Upper lobe of right lung (tissue), 1 donor: ENCODE data around the gene NDUFB5. TPM values are rescaled to one million over a fixed set of nuclear protein-coding genes. Genes with fewer than 3 reads are reported as not detected.
A peak's percentile ranks its signal among the peaks of the same experiment; 100 is the strongest.

Experiments used
- ATAC-seq: fragments of 200-7000 bp; cut with Tn5 transposase; one replicate; pipeline ENCODE4 v1.9.1; 2020; ENCODE audit warnings: mild to moderate bottlenecking, moderate library complexity
- DNase-seq: peaks from one replicate; pipeline ENCODE4 v3.0.0-alpha.2; 2020
- H3K27ac ChIP-seq: fragments of 200-600 bp; one replicate; pipeline ENCODE4 v1.8.0; 2022
- H3K27me3 ChIP-seq: fragments of 200-600 bp; one replicate; pipeline ENCODE4 v1.8.0; 2022; ENCODE audit warnings: mild to moderate bottlenecking
- H3K36me3 ChIP-seq: fragments of 200-600 bp; one replicate; pipeline ENCODE4 v1.8.0; 2022
- H3K4me1 ChIP-seq: fragments of 200-600 bp; one replicate; pipeline ENCODE4 v1.8.0; 2022
- H3K4me3 ChIP-seq: fragments of 200-600 bp; one replicate; pipeline ENCODE4 v1.8.0; 2022; ENCODE audit warnings: mild to moderate bottlenecking
- H3K9me3 ChIP-seq: fragments of 200-600 bp; one replicate; pipeline ENCODE4 v1.8.0; 2022
- CTCF ChIP-seq: fragments of 200-600 bp; IDR thresholded peaks from one replicate; pipeline ENCODE4 v1.8.0; 2022; ENCODE audit warnings: antibody characterized with exemption
- intact Hi-C: fragments of 100-400 bp; cut with DNase I; formaldehyde crosslinking; loops from one replicate; pipeline ENCODE4 v1.11.0; 2022
- long read RNA-seq: library from polyadenylated mRNA; unstranded; transcript quantifications from one replicate; pipeline ENCODE4 v2.0.0, GENCODE V29; 2021
- total RNA-seq: library from RNA; stranded (reverse); fragmentation: NEBNext Ultra II Directional; extraction: Animal tissue kit (Norgen Biotek cat#: 25700); gene quantifications from one replicate; pipeline ENCODE4 v1.2.1, GENCODE V29; 2021
- donor health status: DM: no; HTN: yes; CAD: no; lungs with severe emphysema.

The NDUFB5 gene
- total RNA-seq, result 92.0 TPM
- long read RNA-seq, full-length matches to known transcripts, result 22 of 25 reads
- long read RNA-seq, partial matches to known transcripts, result 0 of 25 reads
- long read RNA-seq, other reads (novel, unspliced or antisense), result 3 of 25 reads

DNA sequence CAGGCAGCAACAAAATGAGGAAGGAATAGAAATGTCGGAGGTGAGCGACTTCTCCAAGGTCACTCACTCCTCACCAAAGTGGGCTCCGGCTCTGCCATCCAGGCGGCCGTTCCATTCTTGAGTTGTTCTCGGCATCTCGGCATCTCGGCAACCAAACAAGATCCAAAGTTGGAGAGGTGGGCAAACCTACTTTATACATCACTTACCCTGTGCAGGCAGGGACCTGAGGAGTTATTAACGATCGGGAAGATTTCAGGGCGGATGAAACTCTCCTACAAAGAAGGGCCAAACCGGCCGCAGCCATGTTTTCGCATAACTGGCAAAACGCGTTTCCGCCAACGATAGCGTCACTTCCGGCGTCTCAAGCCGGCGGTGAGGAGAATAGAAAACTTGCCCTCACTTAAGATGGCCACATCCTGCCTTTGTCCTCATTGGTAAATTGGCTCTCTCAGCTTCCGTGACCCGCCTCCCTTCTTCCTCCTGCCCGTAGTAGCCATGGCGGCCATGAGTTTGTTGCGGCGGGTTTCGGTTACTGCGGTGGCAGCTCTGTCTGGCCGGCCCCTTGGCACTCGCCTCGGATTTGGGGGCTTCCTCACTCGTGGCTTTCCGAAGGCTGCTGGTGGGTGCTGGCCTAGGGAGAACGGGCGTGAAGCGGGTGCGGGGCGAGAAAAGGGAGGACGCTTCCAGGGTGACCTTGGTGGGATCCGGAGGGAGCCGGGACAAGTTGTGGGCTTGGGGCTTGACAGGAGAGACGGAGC lies at the start of gene NDUFB5, which contains the start of gene MRPL47:
TSS of gene NDUFB5 (plus strand) at position 474 of the 758 bp plus-strand sequence. CDS start at position 496, 22 bp downstream.
TSS of gene MRPL47 (minus strand) at position 318 of the 758 bp plus-strand sequence. CDS start at position 304, 14 bp downstream.
- Histone ChIP-seq H3K27ac (peak within 1 kb of the TSS; percentile 96), H3K27me3 (no peaks in the 10 kb centered on the region), H3K4me1 (peaks cover 16% of the 10 kb centered on the region), H3K9me3 (no peaks in the 10 kb centered on the region), H3K36me3 (peaks cover 40% of the 10 kb centered on the region), H3K4me3 (peak within 1 kb of the TSS; percentile 84)
- DNase-seq (peak; percentile 96), ATAC-seq (peak; percentile 100)
- no peak for TF ChIP-seq CTCF
- intact Hi-C loops, result no loop called here

GRCh38 chr3:179558742-179559364 lies 45.7 kb upstream of the NDUFB5 start:
- Histone ChIP-seq H3K36me3 (no peaks in the 10 kb centered on the region), H3K4me3 (no peak overlapping the region)

GRCh38 chr3:179560791-179561190 lies 43.8 kb upstream of the NDUFB5 start:
- H3K36me3 ChIP-seq, result no peaks in the 10 kb centered on the region
- no peaks in the 10 kb centered on the region for H3K27me3 ChIP-seq
- ATAC-seq (no peak), DNase-seq (no peak)
- intact Hi-C loops, result no loop called here
- no peak overlapping the region for H3K27ac ChIP-seq
- peaks cover 6% of the 10 kb centered on the region for H3K4me1 ChIP-seq
- no peak for TF ChIP-seq CTCF
- H3K4me3 ChIP-seq, result no peak overlapping the region
- no peaks in the 10 kb centered on the region for H3K9me3 ChIP-seq

More at GRCh38 chr3:179558742-179559364, 45.7 kb upstream of the NDUFB5 start:
- no peak for DNase-seq
- no peak overlapping the region for H3K27ac ChIP-seq
- no peak for ATAC-seq
- peaks cover 3% of the 10 kb centered on the region for H3K4me1 ChIP-seq
- intact Hi-C loops, result loop anchor here (5.0 kb wide), 1 partner anchor 137 kb away; no protein-coding TSS in a partner anchor
- peak; percentile 88 for TF ChIP-seq CTCF
- H3K9me3 ChIP-seq, result no peaks in the 10 kb centered on the region
- H3K27me3 ChIP-seq, result no peaks in the 10 kb centered on the region

DNA sequence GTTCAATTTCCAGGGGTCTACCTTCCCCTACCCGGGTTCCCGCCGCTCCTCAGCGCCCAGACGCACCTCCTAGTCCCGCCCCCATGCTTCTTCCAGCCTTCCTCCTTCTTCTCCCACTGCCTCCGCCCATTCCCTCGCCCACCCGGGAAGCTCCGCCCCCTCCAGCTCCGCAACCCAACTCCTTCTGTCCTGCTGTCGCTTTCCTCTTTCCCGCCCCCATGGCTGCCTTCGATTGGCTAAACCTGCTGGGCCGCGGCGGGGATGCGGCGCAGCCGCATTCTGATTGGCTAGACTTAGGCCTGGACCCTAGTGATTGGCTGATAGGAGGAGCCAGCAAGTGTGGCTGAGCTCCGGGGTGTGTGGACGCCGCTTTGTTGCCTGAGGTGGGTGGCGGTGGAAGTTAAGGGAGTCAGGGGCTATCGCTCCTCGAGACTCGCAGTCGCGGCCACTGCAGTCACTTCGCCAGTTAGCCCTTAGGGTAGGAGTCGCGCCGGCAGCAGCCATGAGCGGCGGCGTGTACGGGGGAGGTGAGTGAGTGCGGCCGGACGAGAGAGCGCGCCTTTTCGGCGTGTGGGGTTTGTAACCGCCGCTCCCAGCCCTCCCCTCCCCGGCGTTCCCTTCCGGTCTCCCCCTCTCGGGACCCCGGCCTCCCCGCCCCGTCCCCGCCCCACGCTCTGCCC lies 41.9 kb upstream of the NDUFB5 start, which contains the start of gene ACTL6A:
TSS of gene ACTL6A (plus strand) at position 336 of the 680 bp plus-strand sequence. CDS start at position 503, 167 bp downstream.
- intact Hi-C loops, result no loop called here
- Histone ChIP-seq H3K4me1 (peaks cover 6% of the 10 kb centered on the region), H3K36me3 (no peaks in the 10 kb centered on the region), H3K9me3 (no peaks in the 10 kb centered on the region), H3K27ac (peak within 1 kb of the TSS; percentile 88), H3K4me3 (peak within 1 kb of the TSS; percentile 92), H3K27me3 (no peaks in the 10 kb centered on the region)
- no peak for TF ChIP-seq CTCF
- DNase-seq, result peak; percentile 100
- ATAC-seq, result peak; percentile 98

DNA sequence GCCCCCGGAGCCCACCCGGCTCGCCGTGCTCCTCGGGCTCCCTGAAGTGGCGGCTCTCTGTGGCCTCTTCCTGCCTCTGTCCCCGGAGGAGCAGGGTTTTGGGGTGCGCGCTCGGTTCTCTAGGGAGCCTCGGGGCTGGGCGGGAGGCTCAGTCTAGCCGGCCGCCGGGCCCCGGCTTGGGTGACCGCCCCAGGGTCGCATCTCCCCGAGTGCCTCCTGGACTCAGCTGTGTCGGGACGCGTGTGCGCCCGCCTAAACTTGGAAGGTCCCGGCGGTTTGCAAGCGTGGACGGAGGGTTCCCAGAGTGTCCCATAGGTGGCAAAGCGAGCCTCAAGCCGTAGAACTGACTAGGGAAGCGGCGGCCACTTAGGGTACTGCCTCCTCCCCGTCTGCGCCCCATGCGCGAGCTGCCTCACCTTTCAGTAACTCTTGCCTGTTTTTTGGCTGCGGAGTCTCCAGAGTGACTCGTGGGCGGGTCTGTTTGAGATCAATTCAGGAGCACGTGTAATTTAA lies 41.3 kb upstream of the NDUFB5 start:
- ATAC-seq, result peak; percentile 83
- Histone ChIP-seq H3K4me1 (peaks cover 6% of the 10 kb centered on the region), H3K36me3 (no peaks in the 10 kb centered on the region), H3K4me3 (peak overlapping the region; percentile 92), H3K27me3 (no peaks in the 10 kb centered on the region), H3K27ac (peak overlapping the region; percentile 88), H3K9me3 (no peaks in the 10 kb centered on the region)
- peak; percentile 86 for DNase-seq
- TF ChIP-seq CTCF, result peak; percentile 56
- intact Hi-C loops, result no loop called here
